GM19239 (cell line): ENCODE results near the gene MAPRE3.

Source experiments
- DNase-seq: peaks from one replicate; pipeline ENCODE4 v3.0.0; 2011; ENCODE audit warnings: low spot score; ENCODE audit not compliant: insufficient read length
- FAIRE-seq: peaks from 2 replicates; lab custom pipeline; 2011; peaks lifted over from hg19 to GRCh38; lab: Jason Lieb, UNC

The MAPRE3 gene

GRCh38 chr2:26978061-26978596 lies 7.7 kb downstream of the MAPRE3 start:
- FAIRE-seq (no peak), DNase-seq (no peak)

DNA sequence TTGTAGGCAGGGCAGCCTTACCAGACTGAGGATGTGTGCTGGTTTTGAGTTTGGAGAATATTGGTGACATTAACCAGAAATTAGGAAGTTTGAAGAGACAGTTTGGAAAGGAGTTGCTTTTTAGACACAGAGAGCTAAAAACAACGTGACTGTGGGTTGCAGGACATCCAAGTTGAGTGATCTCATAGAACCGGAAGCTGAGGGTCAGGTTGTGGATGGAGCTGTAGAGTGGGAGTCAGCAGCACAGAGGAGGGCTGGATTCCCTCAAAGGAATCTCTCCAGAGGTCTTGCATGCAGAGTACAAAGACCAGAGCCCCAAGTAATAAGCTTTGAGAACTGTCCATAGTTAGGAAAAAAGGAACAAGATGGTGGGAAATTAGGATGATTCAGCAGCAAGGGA lies 9.3 kb downstream of the MAPRE3 start:
- DNase-seq, result no peak
- no peak for FAIRE-seq

- FAIRE-seq, result no peak
- DNase-seq, result no peak
Measured at GRCh38 chr2:26980971-26981370, 10.5 kb downstream of the MAPRE3 start.

DNA sequence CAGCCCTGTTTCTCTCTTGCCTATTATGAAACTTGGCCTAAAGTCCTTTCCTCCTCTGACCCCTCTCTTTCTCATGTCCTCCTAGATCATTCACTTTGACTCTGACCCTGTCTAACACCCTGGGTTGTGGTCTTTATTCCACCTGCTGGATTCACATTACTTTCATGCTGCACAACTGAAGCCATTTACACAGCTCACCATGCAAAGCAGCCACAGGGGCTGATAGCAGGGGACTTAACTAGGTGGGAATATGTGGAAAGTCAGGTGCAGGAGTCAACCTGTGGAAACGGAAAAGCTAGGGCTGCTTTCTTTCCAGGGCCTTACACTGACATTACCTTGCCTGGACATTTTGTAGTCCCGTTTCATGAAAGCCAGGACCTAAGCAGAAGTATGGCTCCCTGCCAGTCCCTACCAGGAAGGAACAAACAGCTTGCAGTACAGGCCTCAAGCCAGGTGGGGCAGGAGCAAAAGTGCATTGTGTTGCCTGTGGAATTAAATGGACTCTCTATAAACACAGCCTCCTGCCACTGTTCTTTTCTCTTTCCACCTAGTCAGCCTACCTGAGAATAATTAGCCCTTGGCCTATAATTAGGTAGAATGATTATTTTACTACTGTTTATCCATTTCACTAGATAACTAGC lies 11.8 kb downstream of the MAPRE3 start:
- FAIRE-seq, result no peak

GRCh38 chr2:26983746-26984145 lies 13.3 kb downstream of the MAPRE3 start:
- DNase-seq (no peak), FAIRE-seq (no peak)

More for the DNA sequence above, 11.8 kb downstream of the MAPRE3 start:
- no peak for DNase-seq

GRCh38 chr2:26985807-26986206 lies 15.4 kb downstream of the MAPRE3 start:
- no peak for FAIRE-seq
- no peak for DNase-seq

DNA sequence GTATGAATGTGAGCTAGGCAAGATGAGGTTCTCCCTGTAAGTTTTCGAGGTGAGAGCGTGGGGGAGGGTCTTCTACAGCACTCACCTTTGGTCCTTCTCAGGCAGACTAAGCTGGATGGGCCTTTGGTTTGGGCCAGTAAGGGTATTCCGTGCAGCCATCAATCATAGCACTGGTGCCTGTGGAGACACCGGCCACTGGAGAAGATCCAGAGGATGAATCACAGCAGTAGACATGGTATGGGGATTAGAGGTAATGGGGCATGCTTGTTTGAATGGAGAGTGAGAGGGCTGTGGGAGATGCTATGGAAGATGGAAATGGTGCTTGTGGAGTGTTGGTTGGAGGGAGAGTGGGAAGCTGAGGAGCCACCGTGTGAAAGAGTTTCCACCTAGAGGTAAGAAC lies 16.1 kb downstream of the MAPRE3 start:
- no peak for DNase-seq
- FAIRE-seq, result no peak

- FAIRE-seq, result no peak
Measured at GRCh38 chr2:26988058-26988860, 17.8 kb downstream of the MAPRE3 start.

GRCh38 chr2:26989156-26989555 lies 18.7 kb downstream of the MAPRE3 start:
- FAIRE-seq (no peak), DNase-seq (no peak)

More at GRCh38 chr2:26988058-26988860, 17.8 kb downstream of the MAPRE3 start:
- no peak for DNase-seq

GRCh38 chr2:26991717-26992116 lies 21.3 kb downstream of the MAPRE3 start:
- no peak for FAIRE-seq

DNA sequence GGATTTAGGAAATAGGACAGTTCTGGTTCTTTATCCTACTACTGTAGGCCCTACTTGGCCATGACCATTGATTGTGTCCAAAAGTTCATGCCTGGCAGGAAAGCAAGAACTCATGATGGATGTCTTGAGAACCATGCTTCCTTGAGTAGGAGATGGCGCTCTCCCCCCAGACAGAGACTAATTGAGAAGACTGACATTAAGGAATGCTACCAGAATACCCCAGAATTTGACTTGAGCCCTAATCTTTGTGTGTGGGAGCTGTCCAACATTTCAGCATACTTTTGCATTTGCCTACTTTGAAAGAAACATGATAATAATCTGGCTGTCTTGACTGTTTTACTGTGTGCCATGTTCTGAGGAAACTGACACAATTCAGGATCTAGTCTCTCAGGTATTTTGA lies 23.3 kb downstream of the MAPRE3 start:
- DNase-seq, result no peak
- no peak for FAIRE-seq

More at GRCh38 chr2:26991717-26992116, 21.3 kb downstream of the MAPRE3 start:
- DNase-seq, result no peak

GRCh38 chr2:26994983-26995382 lies 24.5 kb downstream of the MAPRE3 start:
- FAIRE-seq (no peak), DNase-seq (no peak)

DNA sequence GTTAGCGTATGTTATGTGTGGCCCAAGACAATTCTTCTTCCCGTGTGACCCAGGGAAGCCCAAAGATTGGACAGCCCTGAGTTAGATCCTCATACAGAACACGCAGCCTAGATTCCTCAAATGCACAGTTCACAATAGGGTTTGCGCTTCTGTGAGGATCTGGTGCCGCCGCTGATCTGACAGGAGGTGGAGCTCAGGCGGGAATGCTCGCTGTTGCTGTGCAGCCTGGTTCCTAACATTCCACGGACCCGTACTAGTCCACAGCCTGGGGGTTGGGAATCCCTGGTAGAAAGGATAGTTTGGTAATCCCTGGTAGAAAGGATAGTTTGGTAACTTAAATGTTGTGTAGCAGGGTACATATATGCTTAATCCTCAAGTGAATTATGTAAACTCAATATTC lies 27.0 kb downstream of the MAPRE3 start:
- DNase-seq, result no peak
- FAIRE-seq, result no peak

DNA sequence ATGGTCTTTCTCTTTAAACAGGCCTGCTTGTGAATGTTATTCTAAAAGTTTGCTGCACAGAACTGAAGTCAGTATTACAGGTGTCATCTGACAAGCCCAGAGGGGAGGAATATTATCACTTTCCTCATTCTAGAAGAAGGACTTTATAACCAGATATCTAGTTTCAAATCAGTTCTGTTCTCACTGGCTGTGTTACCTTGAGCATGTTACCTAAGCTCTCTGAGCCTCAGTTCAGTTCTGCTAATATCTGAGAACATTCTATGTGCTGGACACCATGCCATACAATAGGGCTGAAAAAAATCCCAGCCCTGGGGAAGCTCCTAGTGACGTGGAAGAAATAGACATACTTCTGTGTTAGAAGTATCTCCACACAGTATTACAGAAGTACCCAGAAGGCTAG lies 27.9 kb downstream of the MAPRE3 start:
- FAIRE-seq (no peak), DNase-seq (no peak)

GRCh38 chr2:27000228-27000627 lies 29.8 kb downstream of the MAPRE3 start:
- FAIRE-seq, result no peak
- no peak for DNase-seq

DNA sequence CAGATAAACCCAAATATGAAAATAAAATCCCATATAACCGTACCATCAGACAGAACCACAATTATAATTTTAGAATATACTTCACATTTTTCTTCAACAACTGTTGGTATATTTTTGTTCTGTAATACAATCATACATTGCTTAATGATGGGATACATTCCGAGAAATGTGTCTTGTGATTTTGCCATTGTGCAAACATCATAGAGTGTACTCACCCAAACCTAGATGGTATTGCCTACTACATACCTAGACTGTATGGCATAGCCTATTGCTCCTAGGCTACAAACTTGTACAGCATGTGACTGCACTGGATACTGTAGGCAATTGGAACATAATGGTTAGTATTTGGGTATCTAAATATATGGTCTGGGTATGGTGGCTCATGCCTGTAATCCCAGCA lies 30.6 kb downstream of the MAPRE3 start:
- FAIRE-seq, result no peak

DNA sequence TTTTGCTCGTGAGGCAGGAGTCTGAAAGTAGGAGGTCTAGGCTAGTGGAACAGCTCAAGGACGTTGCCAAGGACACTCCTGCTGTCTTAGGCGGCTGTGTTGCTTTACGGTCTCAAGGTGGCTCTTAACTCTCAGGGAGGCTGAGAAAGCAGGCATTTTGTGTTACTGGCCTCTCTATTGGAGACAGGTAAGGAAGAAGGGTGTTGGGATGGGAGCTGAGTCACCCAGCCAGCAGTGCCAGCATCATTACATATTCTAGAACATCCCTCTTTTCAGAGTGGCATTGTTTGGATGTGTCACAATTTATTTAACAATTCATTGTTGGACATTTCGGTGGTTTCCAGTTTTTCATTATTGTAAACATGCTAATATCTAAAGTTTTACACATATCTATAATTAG lies 31.5 kb downstream of the MAPRE3 start:
- DNase-seq, result no peak
- FAIRE-seq, result no peak

More for the DNA sequence above, 30.6 kb downstream of the MAPRE3 start:
- no peak for DNase-seq

- FAIRE-seq, result no peak
Measured at GRCh38 chr2:27003007-27003406, 32.6 kb downstream of the MAPRE3 start.

DNA sequence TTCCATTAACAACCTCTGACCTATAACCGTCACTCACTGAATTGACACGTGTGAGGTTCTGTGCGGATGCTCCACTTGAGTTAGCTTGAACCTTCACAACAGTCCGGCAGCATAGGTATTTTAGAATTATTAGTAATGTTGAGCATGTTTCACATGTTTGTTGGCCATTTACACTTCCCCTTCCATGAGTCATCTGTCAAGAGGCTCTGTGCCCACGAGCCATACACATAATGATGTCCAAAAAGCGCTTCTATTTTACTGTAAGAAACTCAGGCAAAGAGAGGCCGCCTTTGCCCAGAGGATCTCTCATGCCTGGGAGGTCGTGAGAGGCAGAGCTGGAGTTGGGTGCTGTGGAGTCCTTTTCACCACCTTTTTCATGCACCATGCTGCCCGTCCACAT lies 33.4 kb downstream of the MAPRE3 start:
- FAIRE-seq (no peak), DNase-seq (no peak)

More at GRCh38 chr2:27003007-27003406, 32.6 kb downstream of the MAPRE3 start:
- DNase-seq, result no peak

DNA sequence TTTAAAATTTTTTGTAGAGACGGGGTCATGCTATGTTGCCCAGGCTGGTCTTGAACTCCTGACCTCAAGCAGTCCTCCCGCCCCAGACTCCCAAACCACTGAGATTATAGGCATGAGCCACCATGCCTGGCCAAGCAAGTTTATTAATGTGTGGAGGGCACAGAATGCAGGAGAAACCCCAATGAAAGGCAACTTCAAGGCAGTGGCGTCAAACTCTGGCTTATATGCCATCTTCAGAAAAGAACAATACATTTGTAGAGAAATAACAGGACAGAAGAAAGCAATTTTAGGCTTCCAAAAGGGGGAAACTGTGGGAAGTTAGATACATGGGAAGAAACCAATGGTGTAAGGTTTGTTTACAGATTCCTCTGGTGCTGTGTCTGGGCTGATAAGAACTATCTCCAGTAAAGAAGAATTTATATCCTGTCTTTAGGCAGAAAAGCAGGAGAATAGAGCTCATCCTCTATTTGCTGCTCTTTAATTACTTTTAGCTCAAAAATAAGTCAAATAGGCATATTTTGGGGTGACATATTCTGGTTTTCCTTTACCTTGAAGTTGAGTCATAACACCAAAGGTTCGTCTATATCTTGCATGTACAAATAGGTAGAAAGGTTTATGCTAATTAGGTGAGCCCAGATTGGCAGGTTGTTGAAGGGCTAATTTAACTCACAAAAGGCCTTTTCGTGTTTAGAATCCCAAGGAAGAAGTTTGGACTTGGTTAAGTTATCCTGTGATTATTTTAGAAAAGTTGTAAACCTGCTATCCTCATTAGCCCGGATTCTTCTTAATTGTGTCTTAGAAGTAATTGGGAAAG lies 36.4 kb downstream of the MAPRE3 start:
- no peak for FAIRE-seq

More for the DNA sequence above, 36.4 kb downstream of the MAPRE3 start:
- no peak for DNase-seq
